Stimulated activated CD8-positive, alpha-beta memory T cell treated with anti-CD3 and anti-CD28 coated beads, Interleukin-4, amount 100 ng/mL, for 1 hour (primary cell): Measurements from ENCODE around the gene ATP9B.
"Not testable (repeated sequence)": the region's sequence is repeated elsewhere in the genome, so short reads cannot be mapped to it uniquely, and the experiment has no call there.

Experiments
- DNase-seq, 2 donors: peaks; one replicate each; pipeline ENCODE4 v3.0.0-alpha.2; 2020; ENCODE audit warnings: low read depth in 2 of 2, low spot score in 1 of 2

ATP9B gene

GRCh38 chr18:79283929-79284328, 214.7 kb downstream of the ATP9B start:
- no peak for DNase-seq

GRCh38 chr18:79285191-79285590, 216.0 kb downstream of the ATP9B start:
- DNase-seq: not testable (repeated sequence)

DNA sequence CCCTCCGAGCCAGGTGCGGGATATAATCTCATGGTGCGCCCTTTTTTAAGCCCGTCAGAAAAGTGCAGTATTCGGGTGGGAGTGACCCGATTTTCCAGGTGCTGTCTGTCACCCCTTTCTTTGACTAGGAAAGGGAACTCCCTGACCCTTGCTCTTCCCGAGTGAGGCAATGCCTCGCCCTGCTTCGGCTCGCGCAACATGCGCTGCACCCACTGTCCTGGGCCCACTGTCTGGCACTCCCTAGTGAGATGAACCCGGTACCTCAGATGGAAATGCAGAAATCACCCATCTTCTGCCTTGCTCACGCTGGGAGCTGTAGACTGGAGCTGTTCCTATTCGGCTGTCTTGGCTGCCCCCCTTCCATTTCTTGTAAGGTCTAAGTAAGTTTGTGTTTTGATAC, 221.2 kb downstream of the ATP9B start:
- DNase-seq: not testable (repeated sequence)

GRCh38 chr18:79290876-79291275, 221.7 kb downstream of the ATP9B start:
- no peak for DNase-seq

- no peak for DNase-seq
Observed at GRCh38 chr18:79294235-79294634, 225.0 kb downstream of the ATP9B start.

DNA sequence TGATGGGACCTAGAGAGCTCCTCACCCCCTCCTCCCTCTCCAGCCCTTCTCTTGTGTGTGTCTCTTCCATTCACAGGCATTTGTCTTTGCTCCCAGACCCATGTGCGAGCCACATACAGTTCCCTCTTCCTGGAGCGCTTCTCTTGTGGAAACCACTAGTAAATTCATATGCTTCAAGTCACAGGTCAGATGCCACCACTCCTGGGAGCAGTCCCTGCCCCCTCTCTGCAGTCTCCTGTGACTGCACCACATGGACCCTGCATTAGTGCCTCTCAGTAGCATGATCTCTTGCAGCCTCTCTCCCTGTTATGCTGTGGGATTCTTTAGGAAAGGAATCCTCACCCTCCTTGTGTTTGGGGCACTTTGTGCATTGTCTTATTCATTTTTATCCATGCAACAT, 230.1 kb downstream of the ATP9B start:
- no peak for DNase-seq

DNA sequence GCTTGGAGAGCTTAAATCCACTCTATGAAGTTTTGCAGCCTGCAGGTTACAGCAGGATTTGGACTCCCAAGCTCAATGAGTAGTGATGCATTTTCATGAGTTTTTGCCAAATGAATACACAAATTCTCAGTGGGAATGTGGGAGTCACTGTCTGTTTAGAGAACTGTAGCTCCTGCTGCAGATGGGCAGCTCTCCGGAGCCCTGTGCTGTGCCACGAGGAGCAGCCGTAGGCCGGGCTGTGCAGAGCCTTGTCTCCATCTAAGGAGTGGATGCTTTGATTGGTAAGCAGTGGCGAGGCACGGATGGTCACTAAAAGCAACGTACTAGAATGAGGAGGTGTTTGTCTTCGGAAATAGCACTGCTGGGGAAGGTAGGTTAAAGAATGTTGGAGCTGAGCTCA, 230.5 kb downstream of the ATP9B start:
- DNase-seq: no peak

- DNase-seq: no peak
Observed at GRCh38 chr18:79300413-79300812, 231.2 kb downstream of the ATP9B start.

DNA sequence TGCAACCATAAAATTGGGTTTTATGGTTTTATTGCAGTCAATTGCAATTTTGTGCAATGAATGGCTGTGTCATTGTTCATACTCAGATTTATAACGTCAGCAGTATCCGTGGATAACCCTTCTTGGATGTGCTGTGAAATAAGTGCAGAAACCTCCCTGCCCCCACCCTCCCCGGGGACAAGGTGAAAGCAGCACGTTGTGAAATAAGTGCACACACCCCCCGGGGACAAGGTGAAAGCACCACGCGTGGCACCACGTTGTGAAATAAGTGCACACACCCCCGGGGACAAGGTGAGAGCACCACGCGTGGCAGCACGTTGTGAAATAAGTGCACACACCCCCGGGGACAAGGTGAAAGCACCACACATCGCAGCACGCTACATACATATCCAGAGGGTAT, 232.9 kb downstream of the ATP9B start:
- DNase-seq: no peak

- DNase-seq: no peak
Observed at GRCh38 chr18:79305911-79306310, 236.7 kb downstream of the ATP9B start.

- DNase-seq: no peak
Observed at GRCh38 chr18:79309614-79310358, 240.6 kb downstream of the ATP9B start.

- no peak for DNase-seq
Observed at GRCh38 chr18:79314838-79315388, 245.7 kb downstream of the ATP9B start.

- DNase-seq: no peak
Observed at GRCh38 chr18:79315596-79315995, 246.4 kb downstream of the ATP9B start.

GRCh38 chr18:79317703-79318102, 248.5 kb downstream of the ATP9B start:
- DNase-seq: no peak

- no peak for DNase-seq
Observed at GRCh38 chr18:79318142-79318673, 249.0 kb downstream of the ATP9B start.

- DNase-seq: no peak
Observed at GRCh38 chr18:79320216-79320850, 251.1 kb downstream of the ATP9B start.

DNA sequence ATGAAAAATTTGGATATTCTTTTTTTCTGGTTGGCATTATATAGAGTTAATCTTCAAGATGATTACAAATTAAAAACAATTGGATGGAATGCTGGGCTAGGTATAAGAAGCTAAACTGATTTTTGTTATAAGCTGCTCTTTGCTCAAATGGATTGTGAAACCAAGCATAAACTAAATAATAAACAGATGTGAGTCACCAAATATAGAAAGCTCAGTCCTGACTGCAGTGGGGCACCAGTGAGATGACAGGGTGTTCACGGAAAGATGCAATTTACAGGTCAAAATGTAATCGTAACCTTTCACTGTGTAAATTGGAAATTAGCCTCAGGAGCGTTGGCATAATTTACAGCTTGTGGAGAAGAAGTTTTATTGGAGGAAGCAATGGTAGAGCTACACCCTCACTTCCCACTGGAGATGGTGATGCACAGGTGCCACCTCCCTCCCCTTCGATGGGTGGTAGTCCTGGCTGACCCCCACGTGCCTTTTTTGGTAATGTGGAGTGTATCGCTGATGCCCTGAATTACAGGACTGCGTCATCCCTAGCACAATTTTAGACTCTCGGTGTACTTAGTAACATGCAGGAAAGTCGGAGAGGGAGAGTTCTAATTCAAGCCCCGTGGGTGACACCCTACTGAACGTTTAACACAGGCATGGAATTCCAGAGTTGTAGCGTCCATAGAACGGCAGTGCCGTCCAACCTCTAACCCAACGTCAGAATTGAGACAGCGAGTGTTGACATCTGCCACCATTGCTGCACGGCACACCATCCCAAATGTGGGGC, 252.6 kb downstream of the ATP9B start:
- no peak for DNase-seq

GRCh38 chr18:79322441-79322840, 253.2 kb downstream of the ATP9B start:
- no peak for DNase-seq

GRCh38 chr18:79323471-79323870, 254.3 kb downstream of the ATP9B start:
- no peak for DNase-seq

DNA sequence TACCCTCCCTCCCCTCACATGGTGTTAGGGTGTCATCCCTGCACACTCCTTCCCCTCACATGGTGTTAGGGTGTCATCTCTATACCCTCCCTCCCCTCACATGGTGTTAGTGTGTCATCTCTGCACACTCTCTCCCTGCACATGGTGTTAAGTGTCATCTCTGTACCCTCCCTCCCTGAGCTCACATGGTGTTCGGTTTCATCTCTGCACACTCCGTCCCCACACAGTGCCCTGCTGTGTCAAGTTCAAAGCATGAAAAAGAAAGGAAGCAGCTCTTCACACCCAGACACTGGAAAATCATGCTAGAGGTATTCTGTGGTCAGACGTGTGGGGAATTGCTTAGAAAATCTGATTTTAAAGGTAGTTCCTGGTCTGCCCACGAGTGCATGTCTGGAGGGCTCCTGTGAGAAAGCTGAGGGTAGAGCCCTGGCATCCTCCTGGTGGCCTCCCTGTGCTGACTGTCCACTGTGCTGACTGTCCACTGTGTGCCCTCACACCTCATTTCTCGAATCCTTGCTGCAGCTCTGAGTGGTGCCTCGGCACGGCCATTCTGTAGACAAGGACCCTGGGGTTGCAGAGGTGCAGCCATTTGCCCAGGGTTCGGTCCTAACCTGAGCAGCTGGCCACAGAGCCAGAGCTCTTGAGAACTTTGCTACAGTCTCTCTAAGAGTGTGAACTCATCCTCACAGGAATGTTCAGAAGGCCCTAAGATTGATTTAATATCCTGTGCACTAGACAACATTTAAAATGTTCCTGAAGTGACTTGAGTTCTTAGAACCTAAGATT, 257.4 kb downstream of the ATP9B start:
- DNase-seq: no peak
